GM13976 (cell line): Measurements from ENCODE around the gene HOXD1.

Experiments used
- DNase-seq: peaks from one replicate; pipeline ENCODE4 v3.0.0; 2012; ENCODE audit warnings: low spot score
- in situ Hi-C: fragments of 300-500 bp; cut with MboI; formaldehyde crosslinking; loops from one replicate; pipeline ENCODE4 v1.12.0; 2022; ENCODE audit warnings: low sequenced_read_pairs, mixed read lengths, inconsistent platforms; ENCODE audit not compliant: unreplicated experiment
- TF ChIP-seq, protein P1 (sequence below): IDR thresholded peaks from 2 replicates; pipeline ENCODE4 v1.5.1; 2012; ENCODE audit warnings: borderline replicate concordance, mild to moderate bottlenecking; ENCODE audit not compliant: insufficient read depth; ENCODE audit errors: extremely low read depth, missing control alignments, control extremely low read depth

The HOXD1 gene

DNA sequence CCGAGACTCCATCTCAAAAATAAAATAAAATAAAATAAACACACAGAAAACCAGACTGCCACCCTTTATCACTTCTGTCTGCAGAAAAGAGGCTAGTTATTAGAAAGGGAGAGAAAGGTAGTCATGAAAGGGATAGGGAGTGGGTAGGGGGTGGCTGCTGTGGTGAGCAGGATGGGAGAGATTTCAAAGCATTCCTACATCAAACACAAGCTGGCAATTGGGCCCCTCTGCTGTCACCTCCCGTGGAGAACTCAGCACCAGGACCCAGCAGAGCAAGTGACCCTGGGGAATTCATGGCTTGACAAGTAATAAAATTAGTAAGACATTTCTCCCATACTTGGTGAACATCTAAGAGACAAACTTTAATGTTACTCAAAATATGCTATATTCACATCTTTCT, 3.7 kb upstream of the HOXD1 start:
- TF ChIP-seq, protein P1, sequence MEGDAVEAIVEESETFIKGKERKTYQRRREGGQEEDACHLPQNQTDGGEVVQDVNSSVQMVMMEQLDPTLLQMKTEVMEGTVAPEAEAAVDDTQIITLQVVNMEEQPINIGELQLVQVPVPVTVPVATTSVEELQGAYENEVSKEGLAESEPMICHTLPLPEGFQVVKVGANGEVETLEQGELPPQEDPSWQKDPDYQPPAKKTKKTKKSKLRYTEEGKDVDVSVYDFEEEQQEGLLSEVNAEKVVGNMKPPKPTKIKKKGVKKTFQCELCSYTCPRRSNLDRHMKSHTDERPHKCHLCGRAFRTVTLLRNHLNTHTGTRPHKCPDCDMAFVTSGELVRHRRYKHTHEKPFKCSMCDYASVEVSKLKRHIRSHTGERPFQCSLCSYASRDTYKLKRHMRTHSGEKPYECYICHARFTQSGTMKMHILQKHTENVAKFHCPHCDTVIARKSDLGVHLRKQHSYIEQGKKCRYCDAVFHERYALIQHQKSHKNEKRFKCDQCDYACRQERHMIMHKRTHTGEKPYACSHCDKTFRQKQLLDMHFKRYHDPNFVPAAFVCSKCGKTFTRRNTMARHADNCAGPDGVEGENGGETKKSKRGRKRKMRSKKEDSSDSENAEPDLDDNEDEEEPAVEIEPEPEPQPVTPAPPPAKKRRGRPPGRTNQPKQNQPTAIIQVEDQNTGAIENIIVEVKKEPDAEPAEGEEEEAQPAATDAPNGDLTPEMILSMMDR, result no peak
- DNase-seq, result no peak
- in situ Hi-C loops, result no loop called here

DNA sequence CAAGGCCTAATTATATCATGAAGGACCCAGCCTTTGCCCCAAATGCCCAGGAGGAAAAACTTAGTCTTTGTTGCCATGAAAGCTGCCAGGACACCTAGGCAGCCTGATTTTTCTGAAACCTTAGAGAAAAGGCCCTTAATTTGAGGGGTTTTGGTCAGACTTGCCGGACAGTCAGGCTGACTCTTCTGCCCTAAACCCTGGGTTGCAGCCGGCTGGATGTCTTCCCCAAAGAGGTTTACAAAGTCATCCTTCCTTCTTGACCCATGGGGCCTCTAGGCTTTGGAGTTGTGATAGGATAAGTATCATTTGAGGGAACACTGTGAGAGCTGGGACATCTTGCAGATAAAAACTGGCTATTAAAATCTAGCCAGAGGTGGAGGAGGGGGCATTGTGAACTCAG, 2.4 kb upstream of the HOXD1 start:
- in situ Hi-C loops, result no loop called here
- TF ChIP-seq, protein P1, result no peak
- DNase-seq, result no peak

DNA sequence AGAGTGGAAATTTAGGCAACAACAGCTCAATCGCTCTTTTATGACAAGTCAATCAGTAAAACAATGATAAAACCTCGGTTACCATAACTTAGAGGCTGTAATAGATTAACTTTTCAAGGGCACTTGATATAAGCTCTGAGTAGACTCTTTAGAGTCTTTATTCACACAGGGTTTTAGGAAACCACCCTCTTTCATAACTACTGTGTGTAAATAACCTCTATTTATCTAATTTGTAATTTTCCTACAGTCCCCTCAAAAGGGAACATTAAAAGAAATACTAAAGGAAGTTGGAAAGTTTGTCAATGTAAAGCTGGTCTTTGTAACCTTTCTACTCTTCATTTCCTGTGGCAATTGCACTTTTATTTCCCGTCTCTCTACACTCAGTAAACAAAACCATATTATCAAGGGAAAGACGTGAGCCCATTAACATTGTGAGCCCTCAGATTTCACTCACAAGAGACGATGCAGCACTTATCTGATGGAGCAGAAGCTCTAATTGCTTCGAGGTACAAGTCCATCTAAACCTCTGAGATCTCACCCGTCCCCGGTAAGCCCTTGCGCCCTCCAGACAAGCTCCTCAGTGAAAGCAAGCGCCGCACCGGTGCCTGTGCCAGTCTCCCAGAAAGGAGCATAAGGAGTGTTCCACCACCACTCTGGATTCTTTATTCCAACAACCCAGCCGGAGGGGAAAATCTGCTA, 1.1 kb upstream of the HOXD1 start:
- no peak for DNase-seq
- in situ Hi-C loops, result no loop called here
- TF ChIP-seq, protein P1, result no peak

DNA sequence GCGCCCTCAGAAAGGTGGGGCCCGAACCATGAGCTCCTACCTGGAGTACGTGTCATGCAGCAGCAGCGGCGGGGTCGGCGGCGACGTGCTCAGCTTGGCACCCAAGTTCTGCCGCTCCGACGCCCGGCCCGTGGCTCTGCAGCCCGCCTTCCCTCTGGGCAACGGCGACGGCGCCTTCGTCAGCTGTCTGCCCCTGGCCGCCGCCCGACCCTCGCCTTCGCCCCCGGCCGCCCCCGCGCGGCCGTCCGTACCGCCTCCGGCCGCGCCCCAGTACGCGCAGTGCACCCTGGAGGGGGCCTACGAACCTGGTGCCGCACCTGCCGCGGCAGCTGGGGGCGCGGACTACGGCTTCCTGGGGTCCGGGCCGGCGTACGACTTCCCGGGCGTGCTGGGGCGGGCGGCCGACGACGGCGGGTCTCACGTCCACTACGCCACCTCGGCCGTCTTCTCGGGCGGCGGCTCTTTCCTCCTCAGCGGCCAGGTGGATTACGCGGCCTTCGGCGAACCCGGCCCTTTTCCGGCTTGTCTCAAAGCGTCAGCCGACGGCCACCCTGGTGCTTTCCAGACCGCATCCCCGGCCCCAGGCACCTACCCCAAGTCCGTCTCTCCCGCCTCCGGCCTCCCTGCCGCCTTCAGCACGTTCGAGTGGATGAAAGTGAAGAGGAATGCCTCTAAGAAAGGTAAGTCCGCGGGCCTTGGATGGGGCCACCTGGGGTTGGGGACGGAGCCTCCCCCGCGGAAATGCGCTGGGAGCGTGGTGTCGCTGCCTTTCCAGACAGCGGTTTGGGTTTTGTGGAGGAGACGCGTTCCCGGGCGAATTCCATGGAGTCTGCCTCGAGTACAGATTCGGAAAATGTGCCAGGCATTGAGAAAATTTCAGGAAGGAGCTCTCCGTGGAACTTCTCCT, 559 bp downstream of the HOXD1 start:
- TF ChIP-seq, protein P1, result no peak
- DNase-seq, result peak; percentile 50
- in situ Hi-C loops, result no loop called here

DNA sequence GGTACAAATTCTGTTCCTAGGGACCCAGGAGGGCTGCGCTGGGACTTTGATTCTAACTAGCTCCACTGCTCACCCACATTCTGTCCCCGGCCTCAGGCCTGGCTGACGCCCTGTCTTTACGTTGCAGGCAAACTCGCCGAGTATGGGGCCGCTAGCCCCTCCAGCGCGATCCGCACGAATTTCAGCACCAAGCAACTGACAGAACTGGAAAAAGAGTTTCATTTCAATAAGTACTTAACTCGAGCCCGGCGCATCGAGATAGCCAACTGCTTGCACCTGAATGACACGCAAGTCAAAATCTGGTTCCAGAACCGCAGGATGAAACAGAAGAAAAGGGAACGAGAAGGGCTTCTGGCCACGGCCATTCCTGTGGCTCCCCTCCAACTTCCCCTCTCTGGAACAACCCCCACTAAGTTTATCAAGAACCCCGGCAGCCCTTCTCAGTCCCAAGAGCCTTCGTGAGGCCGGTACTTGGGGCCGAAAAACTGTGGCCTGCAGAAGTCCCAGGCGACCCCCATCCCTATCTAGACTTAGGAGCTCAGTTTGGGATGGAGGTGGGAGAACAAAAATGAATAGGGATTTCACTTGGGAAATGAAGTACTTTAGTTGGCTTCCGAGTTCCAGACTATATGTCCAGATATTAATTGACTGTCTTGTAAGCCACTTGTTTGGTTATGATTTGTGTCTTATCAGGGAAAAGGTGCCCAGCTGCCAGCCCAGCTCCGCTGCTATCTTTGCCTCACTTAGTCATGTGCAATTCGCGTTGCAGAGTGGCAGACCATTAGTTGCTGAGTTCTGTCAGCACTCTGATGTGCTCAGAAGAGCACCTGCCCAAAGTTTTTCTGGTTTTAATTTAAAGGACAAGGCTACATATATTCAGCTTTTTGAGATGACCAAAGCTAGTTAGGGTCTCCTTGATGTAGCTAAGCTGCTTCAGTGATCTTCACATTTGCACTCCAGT, 1.5 kb downstream of the HOXD1 start:
- in situ Hi-C loops, result no loop called here
- no peak for DNase-seq
- TF ChIP-seq, protein P1, result no peak

DNA sequence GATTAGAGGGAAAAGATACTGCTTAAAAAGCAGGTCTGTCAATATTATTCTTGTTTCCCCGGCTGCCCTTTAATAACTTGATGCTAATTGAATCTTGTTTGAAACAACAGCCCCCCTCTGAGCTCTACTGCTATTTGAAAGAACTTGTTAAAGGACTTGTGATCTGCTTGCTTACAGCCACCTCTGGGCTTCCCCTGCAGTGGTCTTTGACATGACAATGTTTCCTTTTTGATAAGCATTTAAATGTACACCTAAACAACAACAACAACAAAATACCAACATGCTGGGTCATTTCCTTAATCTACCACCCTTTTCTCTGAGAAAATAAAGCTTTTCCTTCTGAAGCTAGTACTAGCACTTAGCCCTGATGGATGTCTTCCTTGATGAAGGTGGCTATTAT, 3.9 kb downstream of the HOXD1 start:
- in situ Hi-C loops, result no loop called here
- DNase-seq, result no peak
- TF ChIP-seq, protein P1, result no peak
